GM12874 (cell line): ENCODE data around the gene FCMR.

Source experiments
- CTCF ChIP-seq: IDR thresholded peaks from 2 replicates; pipeline ENCODE4 v1.5.1; 2011; ENCODE audit warnings: low read depth, mild to moderate bottlenecking, control low read depth, low read length, moderate library complexity; ENCODE audit not compliant: insufficient read depth

The FCMR gene

GRCh38 chr1:206954459-206955342 is 33.0 kb upstream of the FCMR start:
- TF ChIP-seq CTCF, result no peak

GRCh38 chr1:206953626-206954025 is 31.9 kb upstream of the FCMR start:
- no peak for TF ChIP-seq CTCF

GRCh38 chr1:206953126-206953525 is 31.4 kb upstream of the FCMR start:
- no peak for TF ChIP-seq CTCF

- TF ChIP-seq CTCF, result no peak
These were observed 30.4 kb upstream of the FCMR start for GRCh38 chr1:206952171-206952570.

GRCh38 chr1:206951318-206952100 is 29.8 kb upstream of the FCMR start:
- TF ChIP-seq CTCF, result no peak

- no peak for TF ChIP-seq CTCF
These were observed 27.9 kb upstream of the FCMR start for GRCh38 chr1:206949641-206950040.

- TF ChIP-seq CTCF, result no peak
These were observed 27.5 kb upstream of the FCMR start for GRCh38 chr1:206949208-206949607.
